Naive thymus-derived CD8-positive, alpha-beta T cell (primary cell): ENCODE results near the gene RPL5. TPM values are rescaled to one million over a fixed set of nuclear protein-coding genes. Genes with fewer than 3 reads are reported as not detected.

Experiments used
- ATAC-seq, 2 donors: fragments of 150-1000 bp; cut with Tn5 transposase in 1 of 2; sonication (Bioruptor Pico), chemical (Tn5 transposase) in 1 of 2; 1 replicate in 1 of 2; 2 replicates in 1 of 2; pipeline ENCODE4 v1.10.0; 2021; ENCODE audit warnings: mild to moderate bottlenecking in 2 of 2, moderate library complexity in 2 of 2
- POLR2A ChIA-PET: fragments of 350-600 bp; sonication (Branson Sonifier 250); formaldehyde crosslinking; loops from one replicate; lab custom pipeline; 2021; ENCODE audit warnings: antibody characterized with exemption; lab: Charles Lee
- DNase-seq, 10 donors: peaks; one replicate each; pipeline versions ENCODE4 v3.0.0 to v3.0.0-alpha.2; 2020 to 2022
- H3K27ac Mint-ChIP-seq, 10 donors: one replicate each; pipeline ENCODE4 v1.8.0; 2020 to 2022; ENCODE audit warnings: mild to moderate bottlenecking in 10 of 10, mixed read lengths in 10 of 10, moderate library complexity in 4 of 10, inconsistent platforms in 1 of 10
- H3K27me3 Mint-ChIP-seq, 5 donors: one replicate each; pipeline ENCODE4 v1.8.0; 2021 to 2022; ENCODE audit warnings: mixed read lengths in 5 of 5
- H3K36me3 Mint-ChIP-seq, 3 donors: one replicate each; pipeline ENCODE4 v1.8.0; 2020 to 2022; ENCODE audit warnings: mixed read lengths in 3 of 3, mild to moderate bottlenecking in 2 of 3, inconsistent platforms in 1 of 3
- H3K4me1 Mint-ChIP-seq, 4 donors: one replicate each; pipeline ENCODE4 v1.8.0; 2021 to 2022; ENCODE audit warnings: mixed read lengths in 4 of 4
- H3K4me3 Mint-ChIP-seq, 10 donors: one replicate each; pipeline ENCODE4 v1.8.0; 2020 to 2022; ENCODE audit warnings: mild to moderate bottlenecking in 10 of 10, mixed read lengths in 10 of 10, moderate library complexity in 6 of 10, inconsistent platforms in 1 of 10
- H3K9me3 Mint-ChIP-seq, 9 donors: one replicate each; pipeline ENCODE4 v1.8.0; 2020 to 2022; ENCODE audit warnings: mixed read lengths in 9 of 9, mild to moderate bottlenecking in 3 of 9, inconsistent platforms in 1 of 9, moderate library complexity in 1 of 9
- polyA plus RNA-seq, 3 donors: library from polyadenylated mRNA; unstranded; fragments of 300-500 nt; fragmentation: Illumina TruSeq; gene quantifications; one replicate each; pipeline ENCODE4 v1.2.3, GENCODE V29; 2021
- total RNA-seq, 8 experiments: library from RNA in 2 of 8; stranded (reverse) in 2 of 8; gene quantifications; one replicate each; pipeline ENCODE4 v1.2.3 and lab custom pipeline; 2021 to 2026

RPL5 gene
- total and polyA plus RNA-seq, 5 experiments from 2014 or later, result 1,607 to 3,560 (median 3,250) TPM

- POLR2A ChIA-PET, result interaction anchor here (0.6 to 2.7 kb wide), 3 partner anchors 30 to 80 kb away, joined by 3 to 11 read pairs (median 4); no protein-coding TSS in a partner anchor
- ATAC-seq (peak; percentile 93 to 98), DNase-seq (peak in 7 of 10 donors; percentile 9 to 47 (median 34))
- peak overlapping the region in 9 of 10 donors; percentile 12 to 62 (median 33) for H3K4me3 Mint-ChIP-seq
- H3K27ac Mint-ChIP-seq, result peak overlapping the region; percentile 73 to 95 (median 88)
- peaks cover 14 to 54% (median 33%) of the 10 kb centered on the region in 4 donors for H3K4me1 Mint-ChIP-seq
- no peaks in the 10 kb centered on the region for H3K27me3 Mint-ChIP-seq
- H3K36me3 Mint-ChIP-seq, result no peaks in the 10 kb centered on the region
- H3K9me3 Mint-ChIP-seq, result no peaks in the 10 kb centered on the region
Observed at GRCh38 chr1:92882819-92883218, 51.0 kb downstream of the RPL5 start.

- H3K27me3 Mint-ChIP-seq, result no peaks in the 10 kb centered on the region
- H3K9me3 Mint-ChIP-seq, result no peaks in the 10 kb centered on the region
- H3K36me3 Mint-ChIP-seq, result no peaks in the 10 kb centered on the region
- DNase-seq (no peak), ATAC-seq (peak; percentile 33 to 36)
- peak overlapping the region; percentile 73 to 95 (median 88) for H3K27ac Mint-ChIP-seq
- POLR2A ChIA-PET, result interaction anchor here (2.7 kb wide), 1 partner anchor 77 kb away, joined by 11 read pairs; no protein-coding TSS in a partner anchor
- peaks cover 12 to 52% (median 28%) of the 10 kb centered on the region in 4 donors for H3K4me1 Mint-ChIP-seq
- peak overlapping the region in 8 of 10 donors; percentile 12 to 62 (median 34) for H3K4me3 Mint-ChIP-seq
Observed at GRCh38 chr1:92883297-92883696, 51.5 kb downstream of the RPL5 start.

GRCh38 chr1:92884195-92884594 lies 52.4 kb downstream of the RPL5 start:
- DNase-seq (no peak), ATAC-seq (no peak)
- H3K9me3 Mint-ChIP-seq, result no peaks in the 10 kb centered on the region
- POLR2A ChIA-PET, result interaction anchor here (2.7 kb wide), 1 partner anchor 76 kb away, joined by 11 read pairs; no protein-coding TSS in a partner anchor
- H3K27me3 Mint-ChIP-seq, result no peaks in the 10 kb centered on the region
- H3K36me3 Mint-ChIP-seq, result peaks cover 0 to 3% (median 0%) of the 10 kb centered on the region in 3 donors
- H3K27ac Mint-ChIP-seq, result peak overlapping the region in 9 of 10 donors; percentile 63 to 95 (median 87)
- peaks cover 14 to 49% (median 29%) of the 10 kb centered on the region in 4 donors for H3K4me1 Mint-ChIP-seq
- no peak overlapping the region for H3K4me3 Mint-ChIP-seq

GRCh38 chr1:92886886-92887419 lies 55.1 kb downstream of the RPL5 start:
- Mint-ChIP-seq H3K4me3 (no peak overlapping the region), H3K27ac (peak overlapping the region in 6 of 10 donors; percentile 23 to 69 (median 44)), H3K9me3 (peaks cover 0 to 8% (median 0%) of the 10 kb centered on the region in 9 donors), H3K36me3 (peaks cover 0 to 3% (median 0%) of the 10 kb centered on the region in 3 donors), H3K27me3 (no peaks in the 10 kb centered on the region), H3K4me1 (peaks cover 14 to 35% (median 26%) of the 10 kb centered on the region in 4 donors)
- DNase-seq, result no peak
- POLR2A ChIA-PET, result interaction anchor here (0.6 kb wide), 1 partner anchor 712 kb away, joined by 4 read pairs; no protein-coding TSS in a partner anchor
- ATAC-seq, result no peak

- DNase-seq (no peak), ATAC-seq (no peak)
- H3K4me1 Mint-ChIP-seq, result peaks cover 13 to 33% (median 24%) of the 10 kb centered on the region in 4 donors
- H3K36me3 Mint-ChIP-seq, result peaks cover 0 to 3% (median 0%) of the 10 kb centered on the region in 3 donors
- peaks cover 0 to 9% (median 0%) of the 10 kb centered on the region in 9 donors for H3K9me3 Mint-ChIP-seq
- H3K27me3 Mint-ChIP-seq, result no peaks in the 10 kb centered on the region
- peak overlapping the region in 5 of 10 donors; percentile 23 to 69 (median 49) for H3K27ac Mint-ChIP-seq
- POLR2A ChIA-PET, result interaction anchor here (0.6 kb wide), 1 partner anchor 712 kb away, joined by 4 read pairs; no protein-coding TSS in a partner anchor
- no peak overlapping the region for H3K4me3 Mint-ChIP-seq
Observed at GRCh38 chr1:92887465-92887864, 55.6 kb downstream of the RPL5 start.

Other genes starting within 250 kb of the RPL5 start
- 1 to 10 TPM; 1.8 TPM for gene EVI5, start 46.9 kb upstream of the RPL5 start, total RNA-seq
- gene EVI5, start 46.9 kb upstream of the RPL5 start, polyA plus RNA-seq, result under 1 TPM; 0.18 to 0.99 (median 0.33) TPM
- gene DIPK1A, start 129.4 kb downstream of the RPL5 start, total RNA-seq, result 10 to 100 TPM; 12.0 to 14.8 TPM
- gene DIPK1A, start 129.4 kb downstream of the RPL5 start, polyA plus RNA-seq, result 10 to 100 TPM; 11.5 to 14.5 (median 14.1) TPM
- 10 to 100 TPM; 43.7 to 46.3 TPM for gene MTF2, start 247.2 kb downstream of the RPL5 start, total RNA-seq
- gene MTF2, start 247.2 kb downstream of the RPL5 start, polyA plus RNA-seq, result 10 to 100 TPM; 53.0 to 67.7 (median 61.0) TPM